ENCODE results near the gene LYRM1. TPM values are rescaled to one million over a fixed set of nuclear protein-coding genes. Genes with fewer than 3 reads are reported as not detected.

LYRM1 gene
- total and polyA plus RNA-seq, 10 of the 15 experiments (the other 5 are each of a cell fraction or from before 2014, with no cell fraction given): 18.4 to 54.4 (median 38.0) TPM

DNA sequence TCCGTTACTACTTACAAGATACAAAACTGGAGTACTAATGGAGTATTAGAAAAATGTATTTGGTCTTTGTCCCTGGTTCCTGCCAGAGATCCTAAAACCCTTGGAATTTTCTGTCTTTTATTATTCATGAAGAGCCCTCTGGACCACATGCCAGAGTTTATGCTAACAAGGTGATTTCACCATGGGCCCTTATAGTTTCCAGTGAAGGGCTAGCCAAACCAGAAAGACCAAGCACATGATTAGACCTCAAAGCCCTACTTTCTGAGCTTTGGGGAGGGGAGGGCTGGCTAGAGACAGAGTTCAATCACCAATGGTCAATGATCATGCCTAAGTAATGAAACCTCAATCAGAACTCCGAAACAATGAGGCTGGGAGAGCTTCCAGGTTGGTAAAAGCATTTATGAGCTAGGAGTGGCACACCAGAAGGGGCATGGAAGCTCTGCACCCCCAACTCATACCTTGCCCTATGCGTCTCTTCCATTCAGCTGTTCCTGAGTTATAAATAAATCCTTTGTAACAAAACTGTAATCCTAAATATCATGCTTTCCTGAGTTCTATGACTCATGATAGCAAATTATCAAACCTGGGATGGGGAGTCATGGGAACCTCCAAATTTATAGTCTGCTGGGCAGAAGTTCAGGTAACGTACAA lies 10.8 kb upstream of the LYRM1 start:
- H3K27ac ChIP-seq (ENCODE audit: control insufficient read depth, insufficient read depth): no peak overlapping the region
- H3K9ac ChIP-seq (ENCODE audit: control insufficient read depth, insufficient read depth, low read length): no peak overlapping the region
- ChIA-PET SMC1A (ENCODE audit: uncharacterized antibody, unreplicated experiment) (interaction anchor here (1.8 kb wide), 1 partner anchor 9 kb away, joined by 5 read pairs; no protein-coding TSS in a partner anchor), POLR2A (interaction anchor here (0.6 to 0.7 kb wide), 3 partner anchors 14 to 68 kb away, joined by 3 read pairs; no protein-coding TSS in a partner anchor), CTCF (interaction anchor here (1.2 kb wide), 1 partner anchor 39 kb away, joined by 4 read pairs; no protein-coding TSS in a partner anchor), RAD21 (ENCODE audit: unreplicated experiment) (no interaction called here)
- no peak for FAIRE-seq
- H3K79me2 ChIP-seq (ENCODE audit: control insufficient read depth, insufficient read depth, low read length): no peaks in the 10 kb centered on the region
- H3K4me2 ChIP-seq (ENCODE audit: control insufficient read depth, insufficient read depth): no peak overlapping the region
- H4K20me1 ChIP-seq (ENCODE audit: control insufficient read depth, insufficient read depth): no peaks in the 10 kb centered on the region
- 85% methylated on average over 4 of the region's 4 CpGs for WGBS (ENCODE audit: insufficient coverage, insufficient replicate concordance, low lambda C conversion rate, missing lambda C conversion rate)
- H3K4me1 ChIP-seq (ENCODE audit: control insufficient read depth, insufficient read depth, low read length): no peaks in the 10 kb centered on the region
- no peak for ATAC-seq
- no peak for TF ChIP-seq NFYB (IDR thresholded peaks at IDR 0.05; ENCODE audit: insufficient read depth, low read depth, low read length)
- TF ChIP-seq CREB1 (IDR thresholded peaks at IDR 0.05; ENCODE audit: low read depth): no peak
- TF ChIP-seq HCFC1 (IDR thresholded peaks at IDR 0.05; ENCODE audit: low read length): no peak
- TF ChIP-seq, protein P1, sequence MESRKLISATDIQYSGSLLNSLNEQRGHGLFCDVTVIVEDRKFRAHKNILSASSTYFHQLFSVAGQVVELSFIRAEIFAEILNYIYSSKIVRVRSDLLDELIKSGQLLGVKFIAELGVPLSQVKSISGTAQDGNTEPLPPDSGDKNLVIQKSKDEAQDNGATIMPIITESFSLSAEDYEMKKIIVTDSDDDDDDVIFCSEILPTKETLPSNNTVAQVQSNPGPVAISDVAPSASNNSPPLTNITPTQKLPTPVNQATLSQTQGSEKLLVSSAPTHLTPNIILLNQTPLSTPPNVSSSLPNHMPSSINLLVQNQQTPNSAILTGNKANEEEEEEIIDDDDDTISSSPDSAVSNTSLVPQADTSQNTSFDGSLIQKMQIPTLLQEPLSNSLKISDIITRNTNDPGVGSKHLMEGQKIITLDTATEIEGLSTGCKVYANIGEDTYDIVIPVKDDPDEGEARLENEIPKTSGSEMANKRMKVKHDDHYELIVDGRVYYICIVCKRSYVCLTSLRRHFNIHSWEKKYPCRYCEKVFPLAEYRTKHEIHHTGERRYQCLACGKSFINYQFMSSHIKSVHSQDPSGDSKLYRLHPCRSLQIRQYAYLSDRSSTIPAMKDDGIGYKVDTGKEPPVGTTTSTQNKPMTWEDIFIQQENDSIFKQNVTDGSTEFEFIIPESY (IDR thresholded peaks at IDR 0.05): no peak
- TF ChIP-seq CREM (IDR thresholded peaks at IDR 0.05; ENCODE audit: low read depth): no peak
- TF ChIP-seq RCOR1 (conservative IDR thresholded peaks at IDR 0.05; ENCODE audit: low read depth, low read length): no peak
- TF ChIP-seq CHD2 (IDR thresholded peaks at IDR 0.05; ENCODE audit: borderline replicate concordance, low read depth, low read length): no peak
- no peak for TF ChIP-seq MYB (IDR thresholded peaks at IDR 0.05; ENCODE audit: borderline replicate concordance, low read depth, low read length)
- TF ChIP-seq ATF7 (IDR thresholded peaks at IDR 0.05; ENCODE audit: low read depth): no peak
- no TSS peak for BruUV-seq (replicated peaks)
- no peaks in the 10 kb centered on the region for H3K9me3 ChIP-seq (replicated peaks; ENCODE audit: control insufficient read depth, insufficient read depth, low read length)
- H3K36me3 ChIP-seq (ENCODE audit: control insufficient read depth in 2 of 2, insufficient read depth in 2 of 2, low read length in 1 of 2): no peaks in the 10 kb centered on the region; a peak in 2 of 4 replicates
- DNase-seq (ENCODE audit: low read depth, low spot score): no peak
- in situ Hi-C loops (cut with MboI) (no loop called here), intact Hi-C loops (cut with micrococcal nuclease; ENCODE audit: unreplicated experiment) (no loop called here)
- no peak overlapping the region for H2AFZ ChIP-seq (ENCODE audit: control insufficient read depth, low read depth, low read length)
- no peaks in the 10 kb centered on the region for H3K27me3 ChIP-seq (replicated peaks in 1 of 2; ENCODE audit: control insufficient read depth in 2 of 2, insufficient read depth in 2 of 2, low read length in 1 of 2)
- no peak overlapping the region for H3K4me3 ChIP-seq

Data from GM12878 (cell line).